HCT116 (cell line): Measurements from ENCODE around the gene PLCB1. TPM values are rescaled to one million over a fixed set of nuclear protein-coding genes. Genes with fewer than 3 reads are reported as not detected.

ENCODE experiments used
- ATAC-seq: fragments of 200-7000 bp; cut with Tn5 transposase; 2 replicates; pipeline ENCODE4 v1.9.1; 2020; ENCODE audit warnings: mild to moderate bottlenecking, moderate library complexity
- BruUV-seq: library from RNA; stranded (reverse); fragments of 400-500 nt; replicated peaks from 2 replicates; lab custom pipeline; 2021; lab: Mats Ljungman, UMichigan
- CTCF ChIA-PET: fragments of 300-600 bp; sonication (Branson Sonifier 250); formaldehyde crosslinking; loops from one replicate; lab custom pipeline; 2021; ENCODE audit warnings: antibody characterized with exemption; lab: Charles Lee
- POLR2A ChIA-PET: fragments of 300-600, 350-600 bp; sonication (Branson Sonifier 250); formaldehyde crosslinking; loops from one replicate; lab custom pipeline; 2021; ENCODE audit warnings: antibody characterized with exemption; lab: Charles Lee
- RAD21 ChIA-PET, 2 experiments: fragments of 300-600 bp; sonication (Branson Sonifier 250); formaldehyde crosslinking; loops; one replicate each; lab custom pipeline; 2023; ENCODE audit warnings: low total read pairs in 2 of 2; ENCODE audit not compliant: uncharacterized antibody in 2 of 2, unreplicated experiment in 2 of 2, low non-redundant PET in 1 of 2; lab: Charles Lee
- DNase-seq: peaks from one replicate; pipeline ENCODE4 v3.0.0-alpha.2; 2010; ENCODE audit warnings: low read depth, low spot score
- H2AFZ ChIP-seq: fragments of 200-600 bp; shearing (Covaris generic), sonication (generic); 2 replicates; pipeline ENCODE4 v1.6.1; 2017; ENCODE audit warnings: low read depth, mixed run types, mixed read lengths, antibody characterized with exemption, low read length; ENCODE audit not compliant: poor library complexity, severe bottlenecking
- H3K27ac ChIP-seq: 2 replicates; pipeline ENCODE4 v1.5.1; 2012; ENCODE audit warnings: low read depth, low read length
- H3K27me3 ChIP-seq: fragments of 200-600 bp; sonication (generic); 2 replicates; pipeline ENCODE4 v1.6.1; 2016; ENCODE audit warnings: mixed run types, low read length, mixed read lengths; ENCODE audit not compliant: insufficient read depth
- H3K36me3 ChIP-seq, 2 experiments: fragments of 200-500 bp in 1 of 2; fragments of 200-600 bp in 1 of 2; sonication (Bioruptor generic) in 1 of 2; sonication (generic) in 1 of 2; 2 replicates each; pipeline versions ENCODE4 v1.5.1 to v1.6.1; 2014 to 2016; ENCODE audit warnings: low read length in 2 of 2, inconsistent platforms in 1 of 2, mixed read lengths in 1 of 2, mixed run types in 1 of 2; ENCODE audit not compliant: insufficient read depth in 2 of 2, control insufficient read depth in 1 of 2
- H3K4me1 ChIP-seq, 2 experiments: fragments of 200-600 bp in 1 of 2; sonication (generic) in 1 of 2; 2 replicates each; pipeline versions ENCODE4 v1.5.1 to v1.6.1; 2012 to 2017; ENCODE audit warnings: low read length in 2 of 2, inconsistent platforms in 1 of 2, mild to moderate bottlenecking in 1 of 2, mixed read lengths in 1 of 2, mixed run types in 1 of 2, moderate library complexity in 1 of 2; ENCODE audit not compliant: insufficient read depth in 2 of 2, control insufficient read depth in 1 of 2
- H3K4me2 ChIP-seq: fragments of 200-600 bp; sonication (generic); 2 replicates; pipeline ENCODE4 v1.6.1; 2017; ENCODE audit warnings: mixed run types, low read length, mixed read lengths
- H3K4me3 ChIP-seq, 2 experiments: fragments of 200-600 bp in 1 of 2; sonication (generic) in 1 of 2; replicated peaks in 1 of 2; 2 replicates each; pipeline ENCODE4 v1.5.1; 2011 to 2016; ENCODE audit warnings: low read length in 2 of 2, control low read depth in 1 of 2, low read depth in 1 of 2, mild to moderate bottlenecking in 1 of 2, mixed read lengths in 1 of 2, mixed run types in 1 of 2
- H3K79me2 ChIP-seq: fragments of 200-600 bp; sonication (generic); 2 replicates; pipeline ENCODE4 v1.6.1; 2017; ENCODE audit warnings: mild to moderate bottlenecking, mixed run types, low read length, moderate library complexity, mixed read lengths; ENCODE audit not compliant: insufficient read depth
- H3K9ac ChIP-seq: fragments of 200-600 bp; sonication (generic); 2 replicates; pipeline ENCODE4 v1.6.1; 2016; ENCODE audit warnings: low read length, mixed read lengths
- H3K9me2 ChIP-seq: fragments of 200-600 bp; sonication (generic), shearing (Covaris generic); 2 replicates; pipeline ENCODE4 v1.6.1; 2017; ENCODE audit warnings: mixed run types, mild to moderate bottlenecking, moderate library complexity; ENCODE audit not compliant: insufficient read depth
- H3K9me3 ChIP-seq, 2 experiments: fragments of 200-500 bp in 1 of 2; fragments of 200-600 bp in 1 of 2; sonication (Bioruptor generic) in 1 of 2; sonication (generic) in 1 of 2; 2 replicates each; pipeline ENCODE4 v1.6.1; 2014 to 2017; ENCODE audit warnings: low read length in 2 of 2, mixed read lengths in 2 of 2, inconsistent platforms in 1 of 2, low read depth in 1 of 2, mild to moderate bottlenecking in 1 of 2, mixed run types in 1 of 2, moderate library complexity in 1 of 2; ENCODE audit not compliant: control insufficient read depth in 1 of 2, insufficient read depth in 1 of 2
- H4K20me1 ChIP-seq: fragments of 200-600 bp; sonication (generic), shearing (Covaris generic); 2 replicates; pipeline ENCODE4 v1.6.1; 2017; ENCODE audit warnings: mixed run types, mild to moderate bottlenecking, moderate library complexity; ENCODE audit not compliant: insufficient read depth
- CBX3 ChIP-seq: IDR thresholded peaks from 2 replicates; pipeline ENCODE4 v1.6.1; 2012; ENCODE audit warnings: low read depth
- EGR1 ChIP-seq: IDR thresholded peaks from 2 replicates; pipeline ENCODE4 v1.6.1; 2012; ENCODE audit warnings: low read depth
- EZH2phosphoT487 ChIP-seq: fragments of 200-600 bp; IDR thresholded peaks from 2 replicates; pipeline ENCODE4 v1.6.1; 2018; ENCODE audit warnings: antibody characterized with exemption, borderline replicate concordance
- FOSL1 ChIP-seq: IDR thresholded peaks from 2 replicates; pipeline ENCODE4 v1.6.1; 2012; ENCODE audit warnings: low read depth
- JUND ChIP-seq: IDR thresholded peaks from 2 replicates; pipeline ENCODE4 v1.6.1; 2012
- RAD21 ChIP-seq: IDR thresholded peaks from 2 replicates; pipeline ENCODE4 v1.6.1; 2012; ENCODE audit warnings: low read depth, mild to moderate bottlenecking
- TCF7L2 ChIP-seq: IDR thresholded peaks from 2 replicates; pipeline ENCODE4 v1.7.0; 2011; ENCODE audit warnings: borderline replicate concordance, inconsistent platforms; ENCODE audit not compliant: insufficient read depth, insufficient read length; ENCODE audit errors: extremely low read depth
- YY1 ChIP-seq: IDR thresholded peaks from 2 replicates; pipeline ENCODE4 v1.6.1; 2011; ENCODE audit warnings: low read length, low read depth, moderate library complexity, mild to moderate bottlenecking; ENCODE audit not compliant: insufficient replicate concordance; ENCODE audit errors: extremely low read depth
- ZFX ChIP-seq: fragments of 450-650 bp; IDR thresholded peaks from 2 replicates; pipeline ENCODE4 v1.6.1; 2017
- intact Hi-C: fragments of 100-400 bp; cut with micrococcal nuclease; formaldehyde crosslinking; loops from 2 replicates; pipeline ENCODE4 v1.10.0; 2022
- total RNA-seq: library from RNA; stranded (reverse); gene quantifications from one replicate; pipeline ENCODE4 v1.2.1, GENCODE V29; 2021; ENCODE audit not compliant: unreplicated experiment
- TF ChIP-seq, protein P1 (sequence below): IDR thresholded peaks from 2 replicates; pipeline ENCODE4 v1.6.1; 2012
- TF ChIP-seq, protein P2 (sequence below): IDR thresholded peaks from 2 replicates; pipeline ENCODE4 v1.6.1; 2011; ENCODE audit warnings: mild to moderate bottlenecking, low read length, moderate library complexity; ENCODE audit not compliant: insufficient replicate concordance; ENCODE audit errors: extremely low read depth
- TF ChIP-seq, protein P3 (sequence below), 3 experiments: fragments of 200-600 bp in 1 of 3; sonication (generic) in 1 of 3; IDR thresholded peaks in 2 of 3; conservative IDR thresholded peaks in 1 of 3; 2 replicates each; pipeline ENCODE4 v1.5.1; 2012 to 2017; ENCODE audit warnings: low read depth in 2 of 3, low read length in 2 of 3, antibody characterized with exemption in 1 of 3, borderline replicate concordance in 1 of 3, control low read depth in 1 of 3, mild to moderate bottlenecking in 1 of 3, mixed read lengths in 1 of 3, mixed run types in 1 of 3, moderate library complexity in 1 of 3; ENCODE audit not compliant: insufficient read depth in 1 of 3

The PLCB1 gene
- total RNA-seq, 1 experiment from 2014 or later: 15.8 TPM

DNA sequence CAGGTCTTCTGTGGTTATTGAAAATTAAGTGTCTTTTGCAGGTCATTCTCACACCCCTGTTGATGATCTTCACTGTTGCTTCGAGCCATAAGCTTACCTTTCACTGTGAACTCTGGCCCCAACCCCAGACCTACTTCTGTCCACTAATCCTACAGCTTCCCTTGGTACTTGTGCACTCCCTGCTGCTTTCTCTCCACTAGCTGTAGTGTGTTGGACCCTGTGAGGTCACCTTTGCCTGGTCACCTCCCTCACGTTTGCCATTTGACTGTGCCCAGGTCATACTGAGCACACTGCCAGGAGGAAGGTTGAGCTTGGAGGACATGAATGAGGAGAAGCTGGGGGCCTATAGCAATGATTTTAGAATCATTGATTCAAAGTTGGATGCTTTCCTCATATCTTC, 94.0 kb downstream of the PLCB1 start:
- POLR2A ChIA-PET: no interaction called here
- no TSS peak for BruUV-seq
- TF ChIP-seq EGR1 (no peak), YY1 (no peak), CBX3 (no peak)
- TF ChIP-seq, protein P1, sequence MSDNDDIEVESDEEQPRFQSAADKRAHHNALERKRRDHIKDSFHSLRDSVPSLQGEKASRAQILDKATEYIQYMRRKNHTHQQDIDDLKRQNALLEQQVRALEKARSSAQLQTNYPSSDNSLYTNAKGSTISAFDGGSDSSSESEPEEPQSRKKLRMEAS: no peak
- TF ChIP-seq, protein P2, sequence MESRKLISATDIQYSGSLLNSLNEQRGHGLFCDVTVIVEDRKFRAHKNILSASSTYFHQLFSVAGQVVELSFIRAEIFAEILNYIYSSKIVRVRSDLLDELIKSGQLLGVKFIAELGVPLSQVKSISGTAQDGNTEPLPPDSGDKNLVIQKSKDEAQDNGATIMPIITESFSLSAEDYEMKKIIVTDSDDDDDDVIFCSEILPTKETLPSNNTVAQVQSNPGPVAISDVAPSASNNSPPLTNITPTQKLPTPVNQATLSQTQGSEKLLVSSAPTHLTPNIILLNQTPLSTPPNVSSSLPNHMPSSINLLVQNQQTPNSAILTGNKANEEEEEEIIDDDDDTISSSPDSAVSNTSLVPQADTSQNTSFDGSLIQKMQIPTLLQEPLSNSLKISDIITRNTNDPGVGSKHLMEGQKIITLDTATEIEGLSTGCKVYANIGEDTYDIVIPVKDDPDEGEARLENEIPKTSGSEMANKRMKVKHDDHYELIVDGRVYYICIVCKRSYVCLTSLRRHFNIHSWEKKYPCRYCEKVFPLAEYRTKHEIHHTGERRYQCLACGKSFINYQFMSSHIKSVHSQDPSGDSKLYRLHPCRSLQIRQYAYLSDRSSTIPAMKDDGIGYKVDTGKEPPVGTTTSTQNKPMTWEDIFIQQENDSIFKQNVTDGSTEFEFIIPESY: no peak

DNA sequence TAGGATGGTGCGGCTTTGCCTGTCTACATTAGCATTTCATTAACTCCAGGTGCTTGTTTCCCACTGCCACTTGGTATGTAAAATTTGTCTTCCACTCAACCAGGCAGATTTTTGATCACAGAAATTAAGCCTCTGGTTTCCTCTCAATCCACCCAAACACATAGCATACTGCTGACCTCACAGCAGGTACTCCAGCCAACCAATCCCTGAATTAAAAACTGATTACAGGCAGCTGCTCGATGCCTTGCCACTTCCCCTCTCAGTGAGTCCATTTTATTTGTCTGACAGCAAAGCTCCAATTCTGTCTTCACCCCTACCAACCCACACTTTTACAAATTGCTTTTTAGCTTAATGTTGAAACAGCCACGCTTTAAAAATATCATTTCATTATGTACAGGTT, 95.2 kb downstream of the PLCB1 start:
- Histone ChIP-seq H3K4me1 (no peaks in the 10 kb centered on the region), H3K79me2 (no peaks in the 10 kb centered on the region), H3K36me3 (no peaks in the 10 kb centered on the region), H3K9ac (no peak overlapping the region), H3K9me2 (no peaks in the 10 kb centered on the region; the same call in 1 of the 2 replicates), H3K27me3 (no peaks in the 10 kb centered on the region), H3K27ac (no peak overlapping the region), H3K9me3 (no peaks in the 10 kb centered on the region), H3K4me2 (no peak overlapping the region), H4K20me1 (no peaks in the 10 kb centered on the region), H2AFZ (no peak overlapping the region), H3K4me3 (no peak overlapping the region)
- no peak for DNase-seq
- intact Hi-C loops: no loop called here
- no TSS peak for BruUV-seq
- ChIA-PET CTCF (no interaction called here), POLR2A (no interaction called here), RAD21 (no interaction called here)
- ATAC-seq: no peak
- no peak for TF ChIP-seq JUND
- no peak for TF ChIP-seq RAD21
- TF ChIP-seq, protein P3, sequence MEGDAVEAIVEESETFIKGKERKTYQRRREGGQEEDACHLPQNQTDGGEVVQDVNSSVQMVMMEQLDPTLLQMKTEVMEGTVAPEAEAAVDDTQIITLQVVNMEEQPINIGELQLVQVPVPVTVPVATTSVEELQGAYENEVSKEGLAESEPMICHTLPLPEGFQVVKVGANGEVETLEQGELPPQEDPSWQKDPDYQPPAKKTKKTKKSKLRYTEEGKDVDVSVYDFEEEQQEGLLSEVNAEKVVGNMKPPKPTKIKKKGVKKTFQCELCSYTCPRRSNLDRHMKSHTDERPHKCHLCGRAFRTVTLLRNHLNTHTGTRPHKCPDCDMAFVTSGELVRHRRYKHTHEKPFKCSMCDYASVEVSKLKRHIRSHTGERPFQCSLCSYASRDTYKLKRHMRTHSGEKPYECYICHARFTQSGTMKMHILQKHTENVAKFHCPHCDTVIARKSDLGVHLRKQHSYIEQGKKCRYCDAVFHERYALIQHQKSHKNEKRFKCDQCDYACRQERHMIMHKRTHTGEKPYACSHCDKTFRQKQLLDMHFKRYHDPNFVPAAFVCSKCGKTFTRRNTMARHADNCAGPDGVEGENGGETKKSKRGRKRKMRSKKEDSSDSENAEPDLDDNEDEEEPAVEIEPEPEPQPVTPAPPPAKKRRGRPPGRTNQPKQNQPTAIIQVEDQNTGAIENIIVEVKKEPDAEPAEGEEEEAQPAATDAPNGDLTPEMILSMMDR (IDR thresholded peaks at IDR 0.05 in 2 of 3, conservative IDR thresholded peaks at IDR 0.05 in 1 of 3; ENCODE audit: borderline replicate concordance in 1 of 3, insufficient read depth in 1 of 3, low read depth in 2 of 3, low read length in 2 of 3): no peak
- TF ChIP-seq FOSL1: no peak
- TF ChIP-seq, protein P2: no peak
- TF ChIP-seq CBX3: no peak
- TF ChIP-seq, protein P1: no peak
- TF ChIP-seq ZFX: no peak
- no peak for TF ChIP-seq TCF7L2
- TF ChIP-seq YY1: no peak
- TF ChIP-seq EZH2phosphoT487: no peak

More for the DNA sequence above, 94.0 kb downstream of the PLCB1 start:
- no peak overlapping the region for H3K4me2 ChIP-seq
- H3K27ac ChIP-seq: no peak overlapping the region
- no peaks in the 10 kb centered on the region for H3K9me3 ChIP-seq
- no peak for ATAC-seq
- intact Hi-C loops: no loop called here
- H3K79me2 ChIP-seq: no peaks in the 10 kb centered on the region
- CTCF ChIA-PET: no interaction called here
- H3K4me1 ChIP-seq: no peaks in the 10 kb centered on the region
- H3K36me3 ChIP-seq: no peaks in the 10 kb centered on the region
- H3K27me3 ChIP-seq: no peaks in the 10 kb centered on the region
- RAD21 ChIA-PET: no interaction called here
- no peaks in the 10 kb centered on the region; the same call in 1 of the 2 replicates for H3K9me2 ChIP-seq
- H3K9ac ChIP-seq: no peak overlapping the region
- DNase-seq: no peak
- H2AFZ ChIP-seq: no peak overlapping the region
- no peaks in the 10 kb centered on the region for H4K20me1 ChIP-seq
- H3K4me3 ChIP-seq: no peak overlapping the region
